GM12878 (cell line): ENCODE measurements around the gene LIF. TPM values are rescaled to one million over a fixed set of nuclear protein-coding genes. Genes with fewer than 3 reads are reported as not detected.

ENCODE experiments used
- ATAC-seq: fragments of 200-7000 bp; cut with Tn5 transposase; 3 replicates; pipeline ENCODE4 v1.9.1; 2020; ENCODE audit warnings: mild to moderate bottlenecking, moderate library complexity
- BruUV-seq: library from RNA; stranded (reverse); fragments of 400-500 nt; replicated peaks from 2 replicates; lab custom pipeline; 2021; lab: Mats Ljungman, UMichigan
- CTCF ChIA-PET: fragments of 300-600 bp; sonication (Branson Sonifier 250); formaldehyde crosslinking; extraction: SDS; loops from one replicate; lab custom pipeline; 2021; ENCODE audit warnings: inconsistent platforms; lab: Yijun Ruan, JAX
- POLR2A ChIA-PET: fragments of 350-600 bp; formaldehyde crosslinking; extraction: SDS; loops from one replicate; lab custom pipeline; 2021; ENCODE audit warnings: inconsistent platforms; lab: Charles Lee
- RAD21 ChIA-PET: fragments of 300-600 bp; sonication (Branson Sonifier 250); formaldehyde crosslinking; loops from one replicate; lab custom pipeline; 2023; ENCODE audit warnings: antibody characterized with exemption; ENCODE audit not compliant: unreplicated experiment; lab: Charles Lee
- SMC1A ChIA-PET: fragments of 300-600 bp; sonication (Branson Sonifier 250); formaldehyde crosslinking; loops from one replicate; lab custom pipeline; 2023; ENCODE audit not compliant: unreplicated experiment, uncharacterized antibody; lab: Charles Lee
- DNase-seq: peaks from one replicate; pipeline ENCODE4 v3.0.0-alpha.2; 2011; ENCODE audit warnings: low read depth, low spot score
- FAIRE-seq: peaks from 3 replicates; lab custom pipeline; 2011; peaks lifted over from hg19 to GRCh38; lab: Jason Lieb, UNC
- H2AFZ ChIP-seq: 2 replicates; pipeline ENCODE4 v1.6.0; 2011; ENCODE audit warnings: low read depth, low read length, control low read depth; ENCODE audit not compliant: control insufficient read depth
- H3K27ac ChIP-seq: 2 replicates; pipeline ENCODE4 v1.5.1; 2011; ENCODE audit warnings: control low read depth; ENCODE audit not compliant: control insufficient read depth, insufficient read depth
- H3K27me3 ChIP-seq, 2 experiments: replicated peaks in 1 of 2; 2 replicates each; pipeline versions ENCODE4 v1.6.0 to v1.6.1; 2011; ENCODE audit warnings: low read length in 1 of 2; ENCODE audit not compliant: control insufficient read depth in 2 of 2, insufficient read depth in 2 of 2
- H3K36me3 ChIP-seq, 2 experiments: 2 replicates each; pipeline ENCODE4 v1.5.1; 2011; ENCODE audit warnings: low read length in 1 of 2; ENCODE audit not compliant: control insufficient read depth in 2 of 2, insufficient read depth in 2 of 2
- H3K4me1 ChIP-seq: 2 replicates; pipeline ENCODE4 v1.6.1; 2011; ENCODE audit warnings: mild to moderate bottlenecking, low read length, moderate library complexity, mixed read lengths; ENCODE audit not compliant: control insufficient read depth, insufficient read depth
- H3K4me2 ChIP-seq: 2 replicates; pipeline ENCODE4 v1.6.0; 2011; ENCODE audit warnings: control low read depth; ENCODE audit not compliant: control insufficient read depth, insufficient read depth
- H3K4me3 ChIP-seq: fragments of 200-600 bp; sonication (generic); 2 replicates; pipeline ENCODE4 v1.5.1; 2016
- H3K79me2 ChIP-seq: 2 replicates; pipeline ENCODE4 v1.6.0; 2011; ENCODE audit warnings: low read length; ENCODE audit not compliant: control insufficient read depth, insufficient read depth
- H3K9ac ChIP-seq: 2 replicates; pipeline ENCODE4 v1.8.0; 2011; ENCODE audit warnings: low read length, control low read depth, mixed read lengths; ENCODE audit not compliant: control insufficient read depth, insufficient read depth
- H3K9me3 ChIP-seq: replicated peaks from 3 replicates; pipeline ENCODE4 v1.5.1; 2011; ENCODE audit warnings: mild to moderate bottlenecking, low read length; ENCODE audit not compliant: control insufficient read depth, insufficient read depth
- H4K20me1 ChIP-seq: 2 replicates; pipeline ENCODE4 v1.6.0; 2011; ENCODE audit not compliant: control insufficient read depth, insufficient read depth
- ZNF687 ChIP-seq: fragments of 450-650 bp; IDR thresholded peaks from 2 replicates; pipeline ENCODE4 v1.6.1; 2017; ENCODE audit warnings: mild to moderate bottlenecking, moderate library complexity
- WGBS: methylation state at CpG from one replicate; pipeline ENCODE4 v1.1.6; 2016; ENCODE audit warnings: low lambda C conversion rate; ENCODE audit not compliant: insufficient replicate concordance, insufficient coverage; ENCODE audit errors: missing lambda C conversion rate; 5-methylcytosine and 5-hydroxymethylcytosine counted together
- in situ Hi-C: fragments of 300-500 bp; cut with MboI; formaldehyde crosslinking; loops from 9 replicates; pipeline ENCODE4 v1.14.3; 2018; ENCODE audit warnings: mixed read lengths
- intact Hi-C: fragments of 100-400 bp; cut with micrococcal nuclease; formaldehyde crosslinking; loops from one replicate; pipeline ENCODE4 v1.14.2; 2022; ENCODE audit not compliant: unreplicated experiment
- polyA plus RNA-seq, 11 experiments: library from polyadenylated mRNA; depleted of rRNA in 4 of 11; unstranded in 6 of 11; stranded (reverse) in 5 of 11; fragments of >200 nt; fragmentation: Nextera tagmentation in 4 of 11; fragmentation: Illumina TruSeq in 1 of 11; extraction: Ambion mirVana in 4 of 11; extraction: Trizol in 1 of 11; gene quantifications; 1 replicate in 1 of 11; 2 replicates in 10 of 11; pipeline versions ENCODE4 v1.2.1 to v1.2.3, GENCODE V29; 2011 to 2016; ENCODE audit warnings: inconsistent platforms in 2 of 11, missing spikeins in 2 of 11, low read depth in 1 of 11
- total RNA-seq, 4 experiments: library from RNA; depleted of rRNA in 3 of 4; stranded (reverse); fragments of >200 nt in 3 of 4; fragmentation: Illumina TruSeq in 1 of 4; extraction: Trizol in 1 of 4; gene quantifications; 2 replicates each; pipeline versions ENCODE4 v1.2.1 to v1.2.3, GENCODE V29; 2013 to 2021

The LIF gene
- total and polyA plus RNA-seq, 10 of the 15 experiments (the other 5 are each of a cell fraction or from before 2014, with no cell fraction given): 0.05 to 3.4 (median 0.97) TPM

- RAD21 ChIA-PET: no interaction called here
- H4K20me1 ChIP-seq: no peaks in the 10 kb centered on the region
- no peak for ATAC-seq
- no peaks in the 10 kb centered on the region for H3K27me3 ChIP-seq
- TF ChIP-seq ZNF687: no peak
- FAIRE-seq: no peak
- H3K4me3 ChIP-seq: no peak overlapping the region
- POLR2A ChIA-PET: no interaction called here
- no peak overlapping the region for H3K9ac ChIP-seq
- intact Hi-C loops (no loop called here), in situ Hi-C loops (no loop called here)
- H2AFZ ChIP-seq: no peak overlapping the region
- H3K36me3 ChIP-seq: no peaks in the 10 kb centered on the region
- no peaks in the 10 kb centered on the region for H3K9me3 ChIP-seq
- 98% methylated on average over 8 of the region's 8 CpGs for WGBS
- DNase-seq: no peak
- CTCF ChIA-PET: interaction anchor here (0.8 to 3.2 kb wide), 3 partner anchors 17 to 124 kb away, joined by 3 to 17 read pairs (median 6); no protein-coding TSS in a partner anchor
- H3K27ac ChIP-seq: no peak overlapping the region
- no peak overlapping the region; the same call in 1 of the 2 replicates for H3K4me2 ChIP-seq
- SMC1A ChIA-PET: interaction anchor here (0.6 to 1.9 kb wide), 3 partner anchors 20 to 229 kb away, joined by 4 to 6 read pairs (median 4); no protein-coding TSS in a partner anchor
- peaks cover 18% of the 10 kb centered on the region for H3K79me2 ChIP-seq
- peaks cover 21% of the 10 kb centered on the region for H3K4me1 ChIP-seq
- BruUV-seq: no TSS peak
Observed at GRCh38 chr22:30268331-30268730, 21.8 kb upstream of the LIF start.
